Ectodermal cell (in vitro differentiated cells): ENCODE data around the gene EVI5.

Source experiments
- H3K27ac ChIP-seq: 2 replicates; pipeline ENCODE4 v1.7.0; 2013; ENCODE audit warnings: mild to moderate bottlenecking, low read depth, low read length; ENCODE audit not compliant: insufficient read depth, poor library complexity, severe bottlenecking
- H3K27me3 ChIP-seq: 2 replicates; pipeline ENCODE4 v1.7.0; 2013; ENCODE audit warnings: mild to moderate bottlenecking, low read length; ENCODE audit not compliant: insufficient read depth, control insufficient read depth, poor library complexity, severe bottlenecking
- H3K36me3 ChIP-seq: one replicate; pipeline ENCODE4 v1.7.0; 2013; ENCODE audit warnings: low read length; ENCODE audit not compliant: control insufficient read depth, insufficient read depth
- H3K4me1 ChIP-seq: one replicate; pipeline ENCODE4 v1.7.0; 2013; ENCODE audit warnings: low read length; ENCODE audit not compliant: control insufficient read depth, insufficient read depth
- H3K4me3 ChIP-seq: 2 replicates; pipeline ENCODE4 v1.7.0; 2013; ENCODE audit warnings: low read depth, low read length, control low read depth; ENCODE audit not compliant: insufficient read depth
- H3K9me3 ChIP-seq: 2 replicates; pipeline ENCODE4 v1.7.0; 2013; ENCODE audit warnings: mild to moderate bottlenecking, low read length, moderate library complexity; ENCODE audit not compliant: control insufficient read depth
- WGBS, 2 experiments: methylation state at CpG; one replicate each; pipeline ENCODE4 v1.1.7; 2013; ENCODE audit warnings: missing lambda C conversion rate in 2 of 2; 5-methylcytosine and 5-hydroxymethylcytosine counted together

The EVI5 gene

GRCh38 chr1:92769856-92770255, 15.1 kb downstream of the EVI5 start:
- Histone ChIP-seq H3K27me3 (no peaks in the 10 kb centered on the region), H3K4me1 (no peaks in the 10 kb centered on the region), H3K27ac (no peak overlapping the region), H3K9me3 (no peaks in the 10 kb centered on the region), H3K36me3 (no peaks in the 10 kb centered on the region), H3K4me3 (no peak overlapping the region)
- WGBS, 2 experiments = 91 to 97% methylated on average over 2 to 3 of the region's 3 CpGs

GRCh38 chr1:92768915-92769314, 16.0 kb downstream of the EVI5 start:
- Histone ChIP-seq H3K36me3 (no peaks in the 10 kb centered on the region), H3K4me1 (no peaks in the 10 kb centered on the region), H3K4me3 (no peak overlapping the region), H3K27ac (no peak overlapping the region), H3K27me3 (no peaks in the 10 kb centered on the region), H3K9me3 (no peaks in the 10 kb centered on the region)

- no peak overlapping the region for H3K27ac ChIP-seq
- no peaks in the 10 kb centered on the region for H3K4me1 ChIP-seq
- no peaks in the 10 kb centered on the region for H3K36me3 ChIP-seq
- H3K27me3 ChIP-seq = no peaks in the 10 kb centered on the region
- 91 to 93% methylated on average over 1 of the region's 2 CpGs for WGBS, 2 experiments
- no peaks in the 10 kb centered on the region for H3K9me3 ChIP-seq
- H3K4me3 ChIP-seq = no peak overlapping the region
Observed at GRCh38 chr1:92768296-92768695, 16.6 kb downstream of the EVI5 start.

GRCh38 chr1:92764116-92764515, 20.8 kb downstream of the EVI5 start:
- no peaks in the 10 kb centered on the region for H3K27me3 ChIP-seq
- 86 to 97% methylated on average over 2 to 3 of the region's 3 CpGs for WGBS, 2 experiments
- H3K36me3 ChIP-seq = no peaks in the 10 kb centered on the region
- H3K9me3 ChIP-seq = no peaks in the 10 kb centered on the region
- no peak overlapping the region for H3K4me3 ChIP-seq
- no peak overlapping the region for H3K27ac ChIP-seq
- H3K4me1 ChIP-seq = no peaks in the 10 kb centered on the region

- H3K4me1 ChIP-seq = no peaks in the 10 kb centered on the region
- H3K36me3 ChIP-seq = no peaks in the 10 kb centered on the region
- H3K27me3 ChIP-seq = no peaks in the 10 kb centered on the region
- H3K27ac ChIP-seq = no peak overlapping the region
- 100% methylated on average over 1 of the region's 1 CpG; no CpG with 5 or more reads in 1 of the 2 experiments for WGBS, 2 experiments
- H3K9me3 ChIP-seq = no peaks in the 10 kb centered on the region
- no peak overlapping the region for H3K4me3 ChIP-seq
Observed at GRCh38 chr1:92762355-92762754, 22.6 kb downstream of the EVI5 start.

GRCh38 chr1:92759361-92759760, 25.5 kb downstream of the EVI5 start:
- no peak overlapping the region for H3K27ac ChIP-seq
- no peaks in the 10 kb centered on the region for H3K4me1 ChIP-seq
- H3K36me3 ChIP-seq = no peaks in the 10 kb centered on the region
- no CpG with 5 or more reads among the region's 1 CpG for WGBS, 2 experiments
- no peaks in the 10 kb centered on the region for H3K9me3 ChIP-seq
- H3K4me3 ChIP-seq = no peak overlapping the region
- H3K27me3 ChIP-seq = no peaks in the 10 kb centered on the region

- H3K9me3 ChIP-seq = no peaks in the 10 kb centered on the region
- H3K4me1 ChIP-seq = no peaks in the 10 kb centered on the region
- H3K27ac ChIP-seq = no peak overlapping the region
- H3K27me3 ChIP-seq = no peaks in the 10 kb centered on the region
- no peaks in the 10 kb centered on the region for H3K36me3 ChIP-seq
- no peak overlapping the region for H3K4me3 ChIP-seq
- 95 to 96% methylated on average over 4 of the region's 4 CpGs for whole genome bisulfite sequencing, 2 experiments
Observed at GRCh38 chr1:92756537-92756936, 28.4 kb downstream of the EVI5 start.

- no peaks in the 10 kb centered on the region for H3K27me3 ChIP-seq
- H3K9me3 ChIP-seq = no peaks in the 10 kb centered on the region
- H3K27ac ChIP-seq = no peak overlapping the region
- no peak overlapping the region for H3K4me3 ChIP-seq
- 95 to 96% methylated on average over 19 of the region's 19 CpGs for WGBS, 2 experiments
- H3K36me3 ChIP-seq = no peaks in the 10 kb centered on the region
- H3K4me1 ChIP-seq = no peaks in the 10 kb centered on the region
Observed at GRCh38 chr1:92755541-92756461, 29.1 kb downstream of the EVI5 start.

GRCh38 chr1:92754719-92755050, 30.2 kb downstream of the EVI5 start:
- 100% methylated on average over 1 of the region's 1 CpG for WGBS, 2 experiments
- H3K27me3 ChIP-seq = no peaks in the 10 kb centered on the region
- H3K4me1 ChIP-seq = no peaks in the 10 kb centered on the region
- no peaks in the 10 kb centered on the region for H3K9me3 ChIP-seq
- no peak overlapping the region for H3K27ac ChIP-seq
- H3K4me3 ChIP-seq = no peak overlapping the region
- H3K36me3 ChIP-seq = no peaks in the 10 kb centered on the region

GRCh38 chr1:92754000-92754718, 30.7 kb downstream of the EVI5 start:
- Histone ChIP-seq H3K4me3 (no peak overlapping the region), H3K27me3 (no peaks in the 10 kb centered on the region), H3K36me3 (no peaks in the 10 kb centered on the region), H3K9me3 (no peaks in the 10 kb centered on the region), H3K4me1 (no peaks in the 10 kb centered on the region), H3K27ac (no peak overlapping the region)
- 92 to 97% methylated on average over 1 of the region's 1 CpG for WGBS, 2 experiments
